Measurements from ENCODE around the gene CREB3L4. TPM values are rescaled to one million over a fixed set of nuclear protein-coding genes. Genes with fewer than 3 reads are reported as not detected.

Gene CREB3L4
- total RNA-seq, 1 donor from 2014 or later = 13.9 TPM

DNA sequence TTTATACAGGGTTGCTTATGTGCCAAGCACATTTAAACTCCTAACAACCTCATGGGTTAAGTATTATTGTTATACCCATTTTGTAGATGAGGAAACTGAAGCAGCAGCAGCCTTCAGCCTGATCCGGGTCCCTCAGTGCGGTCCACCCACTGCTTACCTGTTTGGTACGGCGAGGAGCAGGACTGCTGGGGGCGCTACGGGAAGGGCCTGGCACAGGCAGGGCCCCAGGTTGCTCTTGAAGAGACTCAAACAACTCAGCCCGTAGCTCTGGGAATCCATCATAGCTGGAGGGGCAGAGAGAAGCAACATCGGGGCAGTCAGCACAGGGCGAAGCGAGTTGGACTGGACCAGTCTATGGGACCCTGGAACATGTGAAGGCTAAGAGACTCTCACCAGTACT, 30.4 kb upstream of the CREB3L4 start:
- no peak for DNase-seq (ENCODE audit: low spot score)

DNA sequence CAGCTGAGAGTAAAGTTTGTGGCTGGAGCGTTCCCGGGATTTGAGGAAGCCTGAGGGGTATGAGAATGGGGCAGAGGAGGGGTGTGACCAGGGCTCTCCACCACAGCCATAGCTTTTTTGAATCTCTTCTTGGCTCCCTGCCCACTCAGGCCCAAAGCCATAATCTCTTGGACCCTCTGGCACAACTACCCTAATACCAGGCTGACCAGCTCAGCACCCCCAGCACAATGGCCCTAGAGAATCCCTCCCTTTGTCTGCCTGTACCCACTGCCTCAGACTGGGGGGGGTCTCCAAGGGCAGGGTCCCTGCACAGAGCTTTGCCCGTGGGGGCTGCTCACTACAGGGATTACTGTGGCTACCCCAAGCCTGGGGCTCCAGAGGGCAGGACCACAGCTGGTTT, 28.7 kb upstream of the CREB3L4 start:
- no peak for DNase-seq (ENCODE audit: low spot score)

DNA sequence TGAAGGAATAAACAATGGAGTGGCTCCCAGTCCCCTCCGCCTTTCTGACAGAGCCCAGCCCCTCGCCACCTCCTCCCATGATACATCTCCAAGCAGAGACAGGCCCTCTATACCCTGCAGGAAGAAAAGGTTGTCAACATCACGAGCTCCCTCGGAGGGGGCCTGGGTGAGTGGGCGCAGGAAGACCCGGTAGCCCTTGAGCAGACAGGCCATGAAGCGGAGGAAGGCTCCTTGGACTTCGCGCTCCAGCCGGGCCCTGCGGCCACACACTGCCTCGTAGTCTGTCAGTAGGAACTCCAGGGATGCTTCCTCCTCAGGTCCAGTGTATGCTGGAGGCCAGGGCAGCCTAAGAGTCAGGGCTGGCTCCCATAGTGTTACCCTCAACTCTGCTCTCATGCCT, 28.2 kb upstream of the CREB3L4 start:
- DNase-seq (ENCODE audit: low spot score) = no peak

DNA sequence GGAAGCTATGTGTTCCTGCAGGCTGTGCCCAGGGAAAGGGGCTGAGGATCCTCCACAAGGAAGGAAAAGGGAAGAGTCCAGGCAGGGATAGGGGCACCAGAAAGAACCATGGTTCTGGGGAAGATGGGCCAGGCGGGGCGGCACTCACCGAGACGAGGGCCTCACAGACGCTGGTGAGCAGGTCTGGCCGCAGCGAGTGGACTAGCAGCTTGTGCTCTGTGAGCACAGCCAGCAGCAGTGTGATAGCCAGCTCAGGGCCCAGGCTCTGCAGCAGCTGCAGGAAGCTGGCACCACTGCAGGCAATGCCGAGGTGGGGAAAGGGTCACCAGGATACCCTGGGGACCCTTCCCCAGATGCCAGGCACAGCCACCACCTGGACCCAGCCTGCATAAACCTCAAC, 26.9 kb upstream of the CREB3L4 start:
- DNase-seq (ENCODE audit: low spot score) = no peak

DNA sequence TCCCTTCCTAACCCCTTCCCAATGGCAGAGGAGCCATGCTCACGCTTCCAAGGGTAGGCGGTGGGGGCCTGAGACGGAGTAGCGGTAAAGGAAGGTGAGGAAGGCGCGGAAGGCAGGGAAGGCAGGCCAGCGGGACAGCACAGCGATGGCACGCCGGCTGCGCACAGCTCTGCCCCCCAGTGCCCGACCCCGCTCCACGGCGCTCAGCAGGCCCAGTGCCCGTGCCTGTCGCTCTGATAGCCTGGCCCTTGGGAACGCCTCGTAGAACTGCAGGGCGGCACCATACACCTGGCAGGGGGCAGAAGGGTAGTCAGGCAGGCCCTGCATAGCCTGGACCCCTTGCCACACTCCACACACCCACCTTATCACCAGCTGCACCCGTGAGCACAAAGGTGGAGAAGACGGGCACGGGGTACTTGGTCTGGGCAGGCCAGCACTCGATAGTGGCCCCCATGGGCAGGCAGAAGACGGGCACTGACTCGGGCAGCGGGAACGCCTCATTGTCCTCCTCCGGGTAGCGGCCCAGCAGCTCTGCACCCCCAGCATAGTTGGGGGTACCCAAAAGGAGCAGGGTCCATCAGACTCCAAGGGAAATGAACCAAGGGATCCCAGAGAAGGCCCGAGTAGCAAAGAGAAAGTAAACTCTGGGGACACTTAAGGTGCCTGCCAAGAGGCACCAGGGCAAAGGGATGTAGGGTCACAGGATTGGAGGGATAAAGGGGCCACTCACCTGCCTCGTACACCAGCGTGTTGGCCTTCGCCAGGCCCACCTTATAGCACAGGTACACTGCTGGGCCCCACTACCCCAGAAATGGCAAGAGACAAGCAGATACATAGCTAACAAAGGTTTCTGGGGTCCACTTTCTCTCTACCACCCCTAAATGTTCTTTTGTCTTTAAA, 25.6 kb upstream of the CREB3L4 start:
- DNase-seq (ENCODE audit: low spot score) = no peak

DNA sequence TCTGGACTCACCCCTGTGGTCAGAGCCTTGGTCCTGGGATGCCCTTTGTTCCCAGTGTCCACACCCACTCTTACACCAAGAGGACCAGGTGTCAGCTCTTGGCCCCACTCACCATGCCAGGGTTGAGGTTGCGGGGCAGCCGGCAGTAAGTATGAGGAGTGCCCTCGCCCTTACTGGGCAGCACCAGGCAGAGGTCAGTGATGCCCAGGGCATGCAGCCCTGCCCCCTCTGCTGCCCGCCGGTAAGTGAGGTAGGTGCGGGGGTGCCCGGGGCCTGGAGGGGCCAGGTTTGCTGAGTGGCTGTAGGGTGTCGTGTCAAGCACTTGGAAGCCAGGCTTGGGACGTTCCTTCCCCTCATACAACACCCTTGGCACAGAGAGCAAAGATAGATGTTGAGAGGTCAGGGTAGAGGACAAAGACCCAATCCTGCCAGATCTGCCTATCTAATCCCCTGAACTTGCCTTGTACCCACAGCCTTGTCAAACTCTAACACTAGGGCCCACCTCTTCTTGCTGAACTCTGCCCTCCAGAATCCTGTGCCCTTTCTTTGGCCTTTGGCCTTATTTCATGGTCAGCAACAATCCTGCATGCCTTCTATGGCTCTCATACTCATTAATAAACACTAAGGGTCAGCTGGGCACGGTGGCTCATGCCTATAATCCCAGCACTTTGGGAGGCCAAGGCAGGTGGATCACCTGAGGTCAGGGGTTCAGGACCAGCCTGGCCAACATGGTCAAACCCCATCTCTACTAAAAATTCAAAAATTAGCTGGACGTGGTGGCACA, 24.7 kb upstream of the CREB3L4 start:
- no peak for DNase-seq (ENCODE audit: low spot score)

DNA sequence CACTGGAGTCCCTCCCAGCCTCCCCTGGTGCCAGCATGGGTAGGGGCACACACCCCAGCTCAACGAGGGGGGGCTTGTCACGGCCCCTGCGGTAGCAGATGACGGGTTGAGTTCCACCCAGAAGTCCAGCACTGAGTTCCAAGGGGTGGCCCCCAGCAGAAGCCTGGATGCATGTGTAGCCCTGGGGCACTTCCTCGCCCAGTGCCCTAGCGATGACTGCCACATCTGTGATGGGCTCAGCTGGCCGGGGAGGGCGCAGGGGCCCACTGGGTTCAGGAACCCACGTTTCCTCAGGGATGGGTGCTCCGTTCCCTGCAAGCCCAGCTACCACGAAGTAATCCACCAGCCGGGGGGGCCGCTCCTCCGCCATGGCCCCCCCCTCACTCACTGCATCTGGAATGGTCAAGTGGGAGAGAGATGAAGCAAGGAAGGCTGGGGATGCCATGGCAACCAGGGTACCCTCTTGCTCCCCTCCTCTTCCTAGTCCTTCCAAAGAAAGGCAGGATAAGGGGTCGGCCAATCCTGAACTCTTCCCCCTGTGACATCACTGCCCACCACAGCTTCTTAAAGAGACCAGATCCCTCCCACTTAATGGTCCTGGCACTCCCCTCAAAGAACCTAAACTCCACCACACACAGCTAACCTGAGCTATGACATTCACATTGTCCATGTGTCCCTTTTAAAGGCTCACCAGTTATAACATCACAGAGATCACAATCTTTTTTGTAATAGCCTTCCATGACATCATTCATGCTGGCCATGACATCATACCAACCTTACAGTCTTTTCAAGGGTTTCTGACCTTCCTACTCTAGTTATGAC, 23.5 kb upstream of the CREB3L4 start:
- DNase-seq (ENCODE audit: low spot score) = no peak

DNA sequence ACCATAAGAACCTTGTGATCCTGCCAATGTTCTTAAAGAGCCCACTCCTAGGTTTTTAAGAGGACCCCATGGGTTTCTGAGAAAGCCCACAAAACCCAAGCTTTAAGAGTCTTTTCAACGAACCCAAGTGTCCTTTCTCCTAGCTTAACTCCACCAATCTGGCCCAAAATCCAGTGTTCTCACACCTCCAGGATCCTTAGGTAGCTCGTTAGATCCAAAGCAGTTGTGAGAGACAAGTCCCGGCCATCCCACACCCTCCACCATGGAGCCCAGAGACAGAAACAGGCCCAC, 22.9 kb upstream of the CREB3L4 start:
- no peak for DNase-seq (ENCODE audit: low spot score)

DNA sequence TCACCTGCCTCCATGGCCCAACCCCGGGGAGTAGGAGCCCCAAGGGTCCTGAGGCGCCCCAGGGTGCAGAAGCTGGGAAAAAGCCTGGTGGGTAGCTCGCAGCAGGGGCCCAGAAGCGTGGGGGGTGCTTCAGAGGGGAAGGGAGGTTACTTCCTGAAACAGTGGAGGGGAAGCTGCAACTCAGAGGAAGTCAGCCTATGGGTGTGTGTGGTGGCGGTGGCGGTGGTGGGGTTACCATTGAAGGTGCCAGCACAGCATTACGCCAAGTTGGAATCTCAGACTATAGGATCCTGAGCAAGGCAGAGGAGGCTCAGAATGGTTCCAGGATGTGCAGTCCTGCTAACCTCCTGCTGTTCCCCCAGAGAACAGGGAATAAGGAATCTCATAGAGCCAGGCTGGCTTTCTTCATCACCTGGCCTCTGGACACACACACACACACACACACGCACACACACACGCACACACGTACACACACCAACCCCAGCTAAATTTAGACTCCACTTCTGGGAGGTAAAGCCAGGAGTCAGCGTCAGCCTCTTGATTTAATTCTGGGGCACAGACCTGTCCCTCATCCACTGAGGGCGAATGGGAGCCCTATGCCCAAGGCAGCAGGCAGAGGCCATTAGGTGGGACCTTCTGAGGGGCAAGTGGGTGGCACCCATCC, 22.4 kb upstream of the CREB3L4 start:
- DNase-seq (ENCODE audit: low spot score) = peak; percentile 68

DNA sequence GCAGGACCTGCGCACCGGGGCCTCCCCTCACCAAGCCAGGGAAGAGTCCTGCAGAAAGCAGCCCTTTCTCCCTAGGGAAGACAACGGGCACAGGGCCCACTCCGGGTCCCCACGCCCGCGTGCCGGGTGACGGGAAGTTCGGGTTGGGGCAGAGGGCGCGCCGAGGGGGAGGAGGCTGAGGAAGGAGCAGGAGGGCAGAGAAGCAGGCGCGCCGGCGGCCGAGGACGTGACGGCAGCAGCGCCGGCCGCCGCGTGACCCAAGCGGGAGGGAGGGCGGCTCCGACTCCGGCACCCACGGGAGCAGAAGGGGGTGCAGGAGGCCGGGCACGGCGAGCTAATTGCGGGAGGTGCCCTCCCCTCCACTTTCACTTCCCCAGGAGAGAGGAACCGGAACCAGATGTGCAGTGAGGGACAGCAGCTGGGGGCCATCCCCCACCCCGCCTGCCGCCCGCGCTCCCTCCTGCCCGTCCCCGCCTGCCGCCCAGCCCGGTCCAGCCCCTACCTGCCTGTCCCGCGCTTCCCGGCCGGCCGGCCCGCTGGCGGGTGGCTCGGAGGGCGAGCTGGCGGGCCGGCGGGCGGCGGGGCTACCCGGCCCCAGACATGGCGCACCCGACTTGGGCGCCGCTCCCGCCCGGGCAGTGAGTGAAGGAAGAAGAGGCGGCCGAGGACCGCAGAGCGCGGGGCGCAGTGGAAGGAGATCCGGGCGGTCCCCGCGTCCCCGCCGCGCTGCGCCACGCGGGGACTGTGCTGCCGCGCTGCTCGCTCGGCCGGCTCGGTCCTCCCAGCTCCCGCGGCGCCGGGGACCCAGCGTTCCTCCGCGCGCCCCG, 21.7 kb upstream of the CREB3L4 start:
- peak; percentile 85 for DNase-seq (ENCODE audit: low spot score)

DNA sequence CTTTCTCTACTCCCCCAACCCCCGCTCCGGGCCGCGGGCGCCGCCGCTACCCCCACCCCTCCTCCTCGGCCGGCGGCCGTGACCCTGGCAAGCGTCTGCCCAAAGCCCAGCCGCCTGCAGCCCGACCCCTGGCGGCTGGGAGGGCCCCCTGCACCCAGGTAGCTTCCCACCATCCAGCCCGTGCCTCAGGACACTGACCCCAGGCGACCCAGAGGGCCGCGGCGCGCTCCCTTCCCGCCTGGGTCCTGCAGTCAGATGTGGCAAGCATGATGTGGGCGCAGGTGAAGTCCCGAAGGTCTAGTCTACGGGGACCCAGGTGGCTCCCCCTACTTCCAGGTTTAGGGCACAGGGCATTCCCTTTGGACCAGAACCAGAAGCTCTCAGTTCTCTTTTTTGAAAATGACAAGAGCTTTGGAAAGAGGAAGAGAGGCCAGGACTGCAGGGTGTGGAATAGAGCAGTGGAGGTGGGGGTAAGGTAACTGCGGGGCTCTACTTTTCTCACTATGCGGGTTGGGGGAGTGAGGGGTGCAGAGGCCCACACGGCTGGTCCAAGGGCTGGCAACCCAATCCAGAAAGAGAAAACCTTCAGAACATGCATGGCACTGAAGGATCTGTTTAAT, 21.0 kb upstream of the CREB3L4 start, which contains the start of gene DENND4B:
Gene DENND4B (minus strand): TSS at position 97 of the 620 bp plus-strand sequence. CDS start 2,344 bp downstream, outside the sequence.
- DNase-seq (ENCODE audit: low spot score) = peak; percentile 85

DNA sequence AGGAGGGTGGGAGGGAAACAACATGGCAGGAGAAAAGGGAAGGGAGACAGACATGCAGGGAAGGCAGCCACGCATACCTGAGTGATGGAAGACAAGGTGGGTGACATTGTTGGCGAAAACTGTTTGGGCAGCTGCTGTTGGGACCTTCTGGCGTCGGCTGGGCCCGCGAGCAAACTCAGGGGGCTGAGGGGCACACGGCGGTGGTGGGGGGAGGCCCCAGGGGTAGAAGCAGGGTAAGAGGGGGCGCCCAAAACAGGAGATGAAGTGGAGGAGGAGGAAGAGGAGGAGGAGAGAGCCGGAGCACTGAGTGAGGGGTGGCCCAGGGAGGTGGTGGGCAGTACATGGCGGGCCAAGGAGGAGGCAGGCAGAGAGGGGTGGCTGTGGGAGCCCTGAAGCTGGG, 16.5 kb upstream of the CREB3L4 start:
- no peak for DNase-seq (ENCODE audit: low spot score)

DNA sequence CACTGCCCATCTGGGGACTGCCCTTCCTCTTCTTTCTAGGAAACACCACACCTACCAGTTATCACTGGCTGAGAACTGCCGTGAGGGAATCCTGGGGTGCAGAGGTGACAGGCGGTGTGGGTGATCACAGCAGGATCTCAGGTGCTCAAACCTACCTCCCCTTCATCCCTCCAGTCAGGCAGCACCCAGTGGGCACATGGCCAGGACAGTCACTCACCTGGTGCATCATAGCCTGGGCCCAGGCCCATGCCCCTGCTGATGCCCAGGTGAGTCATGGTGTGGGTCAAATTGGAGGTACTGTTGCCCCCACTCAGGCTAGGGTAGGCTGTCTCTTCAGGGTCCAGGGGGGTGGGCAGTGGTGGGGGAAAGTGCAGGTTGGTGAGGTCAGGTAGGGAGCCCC, 15.9 kb upstream of the CREB3L4 start:
- DNase-seq (ENCODE audit: low spot score) = no peak

DNA sequence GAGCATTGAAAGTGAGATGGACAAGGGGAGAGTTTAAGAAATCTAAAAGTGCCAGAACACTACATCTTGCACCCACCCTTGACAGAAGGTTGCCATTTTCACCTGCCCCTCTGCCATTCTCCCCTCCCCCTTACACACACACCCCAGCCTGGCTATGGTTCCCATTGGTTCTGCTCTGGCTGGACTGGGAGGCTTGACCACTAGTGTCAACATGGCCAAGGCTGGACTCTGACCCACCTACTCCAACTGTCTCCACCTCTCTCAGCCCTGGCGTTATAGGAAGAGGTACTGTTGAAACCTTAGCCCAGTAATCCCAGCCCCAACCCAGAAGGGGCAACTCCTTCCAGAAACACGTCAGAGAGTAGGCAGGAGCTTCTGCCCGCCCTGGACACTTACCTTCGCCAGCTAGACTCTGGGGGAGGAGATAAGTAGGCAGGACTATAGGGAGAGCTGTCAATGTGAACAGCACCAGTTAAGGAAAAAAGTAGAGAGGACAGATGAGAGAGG, 13.8 kb upstream of the CREB3L4 start:
- no peak for DNase-seq (ENCODE audit: low spot score)

DNA sequence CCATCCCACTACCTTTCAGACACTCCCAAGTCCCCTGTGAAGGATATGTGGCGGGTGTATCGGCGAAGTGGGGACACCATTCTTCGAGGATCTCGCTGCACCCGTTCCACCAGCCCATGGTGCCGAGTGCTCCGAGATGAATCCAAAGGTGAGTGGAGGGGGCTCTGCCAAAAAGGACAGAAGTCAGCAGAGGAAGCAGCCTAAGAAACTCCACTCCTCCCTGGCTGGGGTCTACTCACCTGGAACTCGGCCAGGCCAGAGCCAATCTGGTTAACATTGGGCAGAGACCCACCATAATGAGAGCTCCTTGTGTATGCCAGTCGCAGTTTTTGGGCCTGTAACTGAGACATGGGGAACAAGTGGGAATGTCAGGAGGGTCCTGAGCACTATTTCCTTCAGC, 12.9 kb upstream of the CREB3L4 start:
- DNase-seq (ENCODE audit: low spot score) = no peak

DNA sequence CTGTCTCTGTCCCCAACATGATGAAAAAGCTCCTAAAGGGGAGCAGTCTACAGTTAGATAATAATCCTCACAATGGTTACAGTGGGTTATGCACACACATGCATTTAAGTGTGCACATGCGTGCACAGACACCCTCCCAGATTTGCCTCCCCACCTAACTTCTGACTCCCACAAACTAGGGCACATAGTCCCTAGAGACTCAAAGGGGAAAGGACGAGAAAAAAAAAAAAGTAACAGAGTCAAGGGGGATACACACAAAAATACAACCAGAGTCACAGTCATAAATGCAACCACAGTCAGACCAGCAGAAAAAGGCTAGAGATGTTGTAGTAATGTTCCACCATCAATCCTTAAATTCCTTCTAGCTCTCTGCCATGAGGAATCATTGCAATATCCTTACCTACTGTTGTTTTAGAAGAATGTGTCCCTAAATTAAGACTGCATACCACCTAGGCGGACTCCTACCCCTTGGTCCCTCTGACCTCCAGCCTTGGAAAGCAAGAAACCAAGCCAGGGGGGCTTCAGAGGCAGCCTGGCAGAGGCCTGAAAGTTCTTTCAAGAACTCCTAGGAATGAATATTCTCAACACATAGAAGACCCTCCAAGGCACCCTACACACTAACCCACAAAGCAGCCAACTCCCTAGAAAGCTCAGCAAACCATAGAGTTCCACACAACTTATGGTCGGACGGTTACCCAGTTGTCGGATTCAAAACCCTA, 10.5 kb upstream of the CREB3L4 start:
- no peak for DNase-seq (ENCODE audit: low spot score)

DNA sequence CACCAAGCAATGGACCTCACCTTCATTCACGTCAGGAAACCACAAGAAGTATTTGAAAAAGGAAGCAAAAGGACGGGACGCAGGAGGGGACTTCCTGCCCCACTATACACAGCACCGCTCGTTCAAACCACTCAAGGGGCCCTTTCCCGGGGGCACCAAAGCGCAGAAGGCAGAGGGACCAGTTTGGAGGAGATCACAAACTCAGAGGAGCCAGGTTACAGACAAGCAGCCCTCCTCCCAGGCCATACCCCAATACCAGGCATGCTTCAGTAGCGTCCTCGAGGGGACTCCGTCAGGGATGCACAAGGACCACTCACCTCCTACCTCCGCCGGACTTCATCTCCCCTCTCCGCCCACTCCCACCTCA, 10.0 kb upstream of the CREB3L4 start:
- DNase-seq (ENCODE audit: low spot score) = peak; percentile 46

DNA sequence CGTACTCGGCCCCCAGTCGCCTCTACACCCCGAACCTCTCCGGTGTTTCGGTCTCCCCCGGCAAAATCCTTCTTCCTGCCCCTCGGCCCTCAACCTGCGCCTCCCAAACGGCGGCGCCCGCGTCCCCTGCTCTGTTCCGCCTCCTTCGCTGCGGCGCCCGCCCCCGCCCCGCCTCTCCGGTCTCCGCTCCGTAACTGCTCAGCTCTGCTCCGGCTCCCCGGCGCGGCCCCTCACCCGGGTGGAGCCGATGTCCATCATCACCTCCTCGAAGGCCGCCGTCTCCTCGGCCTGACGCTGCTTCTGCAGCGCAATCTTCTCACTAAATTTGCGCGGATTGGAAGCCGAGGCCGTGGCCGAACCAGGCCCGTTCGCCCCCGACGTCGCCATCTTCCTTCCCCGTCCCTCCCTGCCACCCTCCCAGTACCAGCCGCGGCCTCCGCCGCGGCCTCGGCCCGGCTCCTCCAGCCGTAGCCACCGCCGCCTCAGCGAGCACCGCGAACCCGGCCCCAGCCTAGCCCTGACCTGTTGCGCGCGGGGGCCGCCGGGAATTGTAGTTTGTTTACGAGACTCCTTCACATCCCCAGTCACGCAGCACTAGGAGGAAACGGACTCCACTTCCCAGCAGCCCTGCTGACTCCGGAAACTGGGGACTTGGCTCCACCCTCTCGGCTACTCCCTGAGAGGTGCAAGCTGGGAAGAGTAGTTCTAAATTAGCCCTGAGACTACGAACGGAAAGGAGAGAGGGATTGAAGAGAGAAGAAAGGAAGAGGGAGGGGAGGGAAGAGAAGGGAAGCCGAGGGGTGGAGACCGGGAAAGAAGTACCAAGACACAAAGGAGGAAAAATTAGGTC, 9.4 kb upstream of the CREB3L4 start, which contains the start of gene CRTC2:
Gene CRTC2 (minus strand): TSS at position 502 of the 850 bp plus-strand sequence. CDS start 115 bp downstream, at position 387.
- DNase-seq (ENCODE audit: low spot score) = peak; percentile 98

DNA sequence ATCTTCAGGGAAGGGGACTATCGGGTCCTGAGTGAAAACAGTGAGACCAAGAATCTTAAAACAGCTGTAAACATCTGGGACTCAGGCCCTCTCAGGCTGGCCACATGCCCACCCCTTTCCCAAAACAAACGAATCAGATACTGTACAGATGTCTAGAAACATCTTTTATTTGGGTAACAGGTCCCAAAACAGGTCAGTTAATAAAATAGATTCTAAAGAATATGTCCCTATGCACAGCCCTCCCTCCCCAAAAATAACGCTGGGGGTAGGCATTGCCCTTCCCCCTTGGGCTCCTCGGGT, 8.8 kb upstream of the CREB3L4 start:
- no peak for DNase-seq (ENCODE audit: low spot score)

Measured in ureter (tissue), 1 donor.